ENCODE measurements around the gene CA10.

The CA10 gene

DNA sequence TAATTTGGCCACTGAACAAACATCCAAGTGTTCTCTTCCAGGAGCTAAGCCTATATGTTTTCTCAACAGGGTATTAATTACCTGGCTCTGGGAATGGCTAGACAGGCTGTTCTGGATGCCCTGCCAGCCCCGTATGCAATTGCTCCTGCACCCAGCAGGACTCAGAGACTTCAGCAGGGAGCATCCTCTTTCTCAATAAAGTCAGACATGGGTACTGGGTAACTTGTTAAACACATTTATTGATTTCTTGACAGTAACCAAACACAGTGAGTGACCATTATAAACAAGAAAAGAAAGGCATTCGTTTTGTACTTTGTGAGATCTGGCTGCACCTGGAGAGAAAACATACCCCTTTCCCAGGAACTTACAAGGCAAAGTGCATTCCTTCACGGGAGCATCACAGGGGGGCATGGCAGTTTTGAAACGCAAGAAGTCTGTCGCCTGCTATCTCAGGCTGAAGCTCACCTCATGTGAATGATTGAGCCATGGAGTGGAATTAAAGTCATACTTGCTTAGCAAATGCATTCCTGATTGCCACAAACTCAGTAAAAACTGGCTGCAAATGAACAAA, 528.3 kb downstream of the CA10 start:
- DNase-seq = no peak

DNA sequence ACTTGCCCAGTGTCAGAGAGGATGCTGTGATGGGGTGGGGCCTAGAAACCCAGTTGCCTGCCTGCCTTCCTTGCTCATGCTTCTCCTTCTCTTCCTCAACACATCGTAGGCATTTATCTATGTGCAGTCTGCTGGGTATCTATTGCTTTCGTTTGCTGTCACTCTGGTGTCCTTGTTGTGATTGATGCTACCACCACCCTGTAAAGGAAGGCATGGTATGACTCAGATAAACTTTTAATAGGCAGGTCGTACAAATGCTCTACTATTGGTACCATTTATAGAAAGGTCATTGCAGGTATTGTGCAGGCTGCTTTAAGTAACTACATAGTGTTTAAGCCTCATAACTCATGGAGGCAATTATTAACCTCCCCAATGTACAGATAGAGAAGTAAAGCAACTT, 529.3 kb downstream of the CA10 start:
- DNase-seq = no peak

DNA sequence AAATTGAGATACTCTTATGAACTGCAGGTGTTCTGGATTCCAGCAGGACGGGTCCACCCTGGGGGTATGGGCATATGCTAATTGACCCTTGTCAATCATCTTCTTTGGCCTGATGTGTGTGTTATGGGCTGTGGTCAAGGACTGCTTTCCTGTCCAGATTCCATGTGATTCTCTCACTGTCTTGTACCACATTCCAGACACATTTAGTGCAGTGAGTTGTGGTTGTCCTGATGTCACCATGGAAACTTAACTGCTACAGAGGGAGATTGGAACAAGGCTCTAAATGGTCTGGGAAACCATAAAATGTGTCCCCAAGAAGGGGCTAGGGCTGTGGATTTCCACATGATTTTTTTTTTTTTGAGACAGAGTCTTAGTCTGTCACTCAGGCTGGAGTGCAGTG, 530.7 kb downstream of the CA10 start:
- no peak for DNase-seq

DNA sequence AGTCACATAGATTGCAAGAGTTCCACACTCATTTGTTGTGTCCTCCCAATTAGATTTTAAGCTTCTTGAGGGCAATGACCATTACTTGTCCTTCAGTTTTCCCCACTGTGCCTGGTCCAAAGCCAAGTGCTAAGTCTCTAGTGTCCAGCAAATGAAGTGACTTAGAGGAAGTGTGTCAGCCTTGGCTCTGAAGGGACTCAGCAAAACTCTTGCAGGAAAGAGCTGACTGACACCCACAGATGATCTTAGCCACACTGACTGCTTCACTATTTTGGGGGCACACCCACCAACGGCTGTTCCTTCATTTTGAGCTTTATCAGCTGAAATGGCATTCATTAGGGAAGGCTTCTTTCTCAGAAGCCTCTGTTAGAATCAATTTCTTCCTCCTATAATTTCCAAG, 540.0 kb downstream of the CA10 start:
- peak; percentile 11 for DNase-seq

DNA sequence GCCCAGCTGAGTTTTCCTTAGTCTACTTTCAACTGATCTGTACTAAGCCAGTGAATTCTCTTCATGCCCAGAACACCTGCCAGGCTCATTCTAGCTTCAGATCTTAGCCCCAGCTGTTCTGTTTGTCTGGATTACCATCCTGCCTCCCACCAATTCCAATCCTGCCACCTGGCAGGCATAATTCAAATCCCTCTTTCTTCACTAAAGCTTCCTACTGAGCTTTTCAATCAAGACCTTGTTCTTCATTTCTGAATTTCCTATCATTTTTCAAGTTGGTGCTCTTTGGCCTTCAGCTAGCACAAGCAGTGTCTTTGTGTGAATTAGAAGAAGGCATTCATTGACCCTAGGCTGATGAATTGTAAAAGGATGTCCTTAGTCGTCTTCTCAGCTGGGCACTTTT, 540.5 kb downstream of the CA10 start:
- no peak for DNase-seq

DNA sequence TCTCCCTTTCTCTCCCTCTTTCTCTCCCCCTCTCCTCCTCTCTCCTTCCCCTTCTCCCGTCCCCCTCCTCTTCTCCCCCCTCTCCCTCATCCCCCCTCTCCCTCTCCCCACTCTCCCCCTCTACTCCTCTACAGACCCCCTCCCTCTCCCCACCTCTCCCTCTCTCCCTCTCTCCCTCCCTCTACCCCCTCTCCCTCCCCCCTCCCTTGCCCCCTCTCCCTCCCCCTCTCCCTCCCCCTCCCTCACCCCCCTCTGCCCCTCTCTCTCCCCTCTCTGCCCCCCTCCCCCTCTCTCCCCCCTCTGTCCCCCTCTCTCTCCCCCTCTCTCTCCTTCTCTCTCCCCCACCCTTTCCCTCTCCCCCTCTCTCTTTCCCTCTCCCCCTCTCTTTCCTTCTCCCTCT, 545.3 kb downstream of the CA10 start:
- no peak for DNase-seq

DNA sequence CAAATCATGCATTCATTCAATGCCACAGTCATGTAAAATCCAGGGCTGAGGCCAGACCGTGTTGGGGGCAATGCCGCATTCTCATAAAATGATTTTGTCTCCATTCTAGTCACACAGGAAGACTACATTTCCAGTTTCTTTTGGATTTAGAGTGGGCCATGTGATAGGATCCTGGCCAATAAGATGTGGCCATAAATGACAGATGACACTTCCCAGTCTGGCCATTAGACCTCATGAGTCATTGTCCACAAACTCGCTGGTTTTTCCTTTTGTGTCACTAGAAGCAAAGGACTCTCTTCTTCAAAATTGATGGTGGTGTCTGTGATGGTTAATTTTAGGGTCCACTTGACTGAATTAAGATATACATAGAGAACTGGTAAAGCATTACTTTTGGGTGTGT, 545.8 kb downstream of the CA10 start:
- DNase-seq = no peak

DNA sequence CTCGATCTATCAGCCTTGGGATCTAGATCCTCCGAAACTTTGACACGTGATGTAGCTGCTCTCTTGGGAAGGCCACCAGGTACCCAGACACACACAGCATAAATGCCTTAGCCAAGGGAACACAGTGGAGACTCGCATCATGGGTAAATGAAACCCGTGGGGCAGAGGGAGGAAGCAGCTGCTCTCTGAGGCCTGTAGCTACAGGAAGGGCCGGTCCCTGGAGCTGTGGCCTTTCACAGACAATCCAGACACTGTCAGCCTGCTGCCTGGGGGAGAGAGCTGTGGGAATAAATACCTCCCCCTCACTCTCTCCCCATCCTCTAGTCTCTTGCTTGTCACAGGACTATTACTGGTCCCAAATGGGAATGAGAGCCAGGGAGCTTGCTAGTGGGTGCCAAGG, 546.9 kb downstream of the CA10 start:
- DNase-seq = no peak

DNA sequence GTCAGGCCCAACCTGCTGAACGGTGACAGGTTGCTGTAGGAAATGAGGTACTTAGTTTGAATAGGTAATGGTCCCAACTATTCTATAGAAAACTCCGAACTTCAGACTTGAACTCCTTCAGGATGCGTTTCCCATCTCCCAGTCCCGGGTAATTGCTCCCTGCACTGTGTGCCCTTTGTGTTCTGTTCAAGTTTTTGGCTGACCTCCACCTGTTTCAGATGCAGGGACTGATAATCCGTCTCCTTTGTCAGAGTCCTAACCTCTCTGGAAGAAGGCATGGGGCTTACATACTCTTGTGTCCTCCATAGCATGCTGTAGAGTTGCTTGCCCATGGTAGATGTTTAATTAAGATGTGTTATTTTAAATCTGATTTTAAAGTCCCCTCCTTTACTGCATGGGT, 547.7 kb downstream of the CA10 start:
- DNase-seq = no peak

DNA sequence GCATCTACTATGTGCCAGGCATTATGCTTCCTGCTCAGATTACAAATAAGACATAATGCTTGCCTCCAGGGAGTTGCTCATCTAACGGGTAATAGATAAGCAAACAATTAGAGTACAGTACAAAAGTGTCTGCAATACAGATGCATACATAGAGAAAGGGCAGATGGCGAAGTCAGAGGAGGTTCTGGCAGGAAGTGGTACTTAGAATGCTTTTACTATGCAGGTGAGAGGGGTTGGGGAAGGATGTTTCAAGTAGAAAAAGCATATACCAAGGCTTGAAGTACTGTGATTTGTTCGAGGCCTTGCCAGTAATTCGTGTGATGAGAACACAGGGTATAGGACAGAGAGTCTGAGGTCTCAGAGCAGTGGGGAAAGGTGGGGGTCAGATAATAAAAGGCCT, 548.4 kb downstream of the CA10 start:
- DNase-seq = no peak

DNA sequence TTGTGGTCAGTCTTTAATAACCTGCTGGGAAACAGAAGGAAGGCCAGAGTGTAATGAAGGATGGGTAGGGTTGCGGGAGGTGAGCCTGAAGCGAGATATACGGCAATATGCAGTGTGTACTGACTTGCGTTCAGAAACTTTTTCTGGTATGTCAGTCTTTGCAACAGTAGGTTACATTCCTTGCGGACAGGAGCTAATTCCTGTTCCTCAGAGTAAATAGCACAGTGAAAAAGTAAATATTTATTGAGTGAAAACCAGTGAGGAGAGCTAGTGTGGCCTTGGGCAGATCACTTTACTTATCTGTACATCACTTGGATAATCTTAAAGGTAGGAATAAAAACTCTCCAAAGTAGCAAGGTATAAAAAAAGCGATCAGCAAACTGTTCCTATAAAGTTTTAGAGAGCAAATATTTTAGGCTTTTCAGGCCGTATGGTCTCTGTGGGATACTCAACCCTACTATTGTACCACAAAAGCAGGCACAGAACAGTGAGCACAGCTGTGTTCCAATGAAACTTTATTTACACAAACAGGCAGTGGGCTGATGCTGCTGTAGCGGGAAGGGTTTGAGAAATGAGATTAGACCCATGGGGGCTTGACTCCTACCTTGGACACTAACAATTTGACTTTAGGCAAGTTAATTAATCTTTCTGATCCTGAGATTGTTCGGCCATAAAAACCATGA, 550.1 kb downstream of the CA10 start:
- no peak for DNase-seq

DNA sequence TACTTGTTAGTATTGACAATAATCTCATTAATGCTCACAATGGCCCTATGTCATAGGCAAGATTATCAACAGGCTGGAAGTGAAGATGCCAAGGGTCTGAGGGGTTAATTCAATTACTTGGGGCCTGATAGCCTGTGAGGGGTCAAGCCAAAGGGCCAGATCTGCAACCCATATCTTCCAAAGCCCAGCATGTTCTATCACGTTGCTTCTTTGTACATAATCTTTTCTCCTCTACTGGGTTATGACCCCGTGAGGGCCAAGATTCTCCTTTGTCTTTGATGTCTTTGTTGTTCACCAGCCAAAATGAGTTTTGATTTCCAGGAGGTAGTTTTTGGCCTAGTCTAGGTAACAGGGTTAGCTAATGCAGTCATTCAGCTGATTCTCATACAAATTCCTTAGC, 551.0 kb downstream of the CA10 start:
- no peak for DNase-seq

DNA sequence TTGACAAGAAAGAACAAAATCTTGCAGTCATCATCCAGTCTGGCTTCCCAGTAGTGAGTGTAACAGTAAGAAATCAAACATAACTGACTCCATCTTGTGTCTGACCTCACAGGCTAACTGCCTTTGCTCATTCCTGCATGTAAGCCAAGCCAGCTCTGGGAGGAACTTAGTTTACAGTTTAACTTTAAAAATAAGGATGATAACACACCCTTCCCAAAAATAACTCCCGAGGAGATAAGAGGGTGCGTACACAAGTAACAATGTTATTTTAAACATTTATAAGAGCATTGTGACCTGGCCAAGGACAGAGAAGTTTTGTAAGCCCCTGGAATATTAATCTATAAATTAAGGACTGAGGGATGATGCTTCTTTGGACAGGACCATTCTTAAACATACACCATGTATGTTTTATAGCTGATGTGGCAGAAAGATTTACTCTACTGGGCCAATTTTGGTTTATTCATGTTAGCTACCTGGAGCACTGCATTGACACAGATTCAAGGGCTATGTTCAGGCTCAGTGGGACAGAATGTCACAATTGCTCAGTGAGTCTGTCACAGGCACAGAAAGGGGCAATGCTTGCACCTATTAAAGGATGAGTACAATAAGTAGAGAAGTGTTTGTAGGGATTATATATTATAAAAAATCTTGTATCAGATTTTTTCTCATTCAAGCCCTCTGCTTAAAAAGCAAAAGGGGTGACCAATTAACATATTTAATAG, 554.1 kb downstream of the CA10 start:
- DNase-seq = no peak

DNA sequence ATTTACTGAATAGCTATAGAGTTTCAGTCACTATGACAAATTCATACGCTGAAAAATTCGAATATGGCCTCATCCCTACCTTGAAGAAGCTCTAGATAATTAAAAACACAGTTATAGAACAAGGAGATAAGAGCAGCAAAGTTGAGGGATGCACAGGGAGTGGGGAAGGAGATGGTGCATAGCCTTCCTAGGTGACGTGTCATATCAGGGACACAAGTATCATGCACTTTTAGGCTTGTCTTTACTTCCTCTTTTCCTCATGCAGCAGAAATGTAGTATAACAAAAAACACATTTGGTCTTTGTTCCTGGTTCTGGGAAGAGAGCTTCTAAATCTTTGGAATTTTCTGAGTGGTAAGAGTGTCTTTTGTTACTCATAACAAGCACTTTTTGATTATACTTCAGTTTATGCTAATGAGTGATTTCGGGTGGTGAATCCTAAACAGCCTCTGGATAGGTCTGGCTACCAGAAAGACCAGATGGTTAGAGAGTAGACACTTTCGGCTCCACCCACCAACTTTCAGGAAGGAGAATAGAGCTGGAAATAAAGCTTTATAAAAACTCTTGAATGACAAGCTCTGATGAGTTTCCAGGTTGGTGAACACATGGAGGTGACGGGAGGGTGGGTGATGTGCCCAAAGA, 556.8 kb downstream of the CA10 start:
- peak; percentile 13 for DNase-seq

DNA sequence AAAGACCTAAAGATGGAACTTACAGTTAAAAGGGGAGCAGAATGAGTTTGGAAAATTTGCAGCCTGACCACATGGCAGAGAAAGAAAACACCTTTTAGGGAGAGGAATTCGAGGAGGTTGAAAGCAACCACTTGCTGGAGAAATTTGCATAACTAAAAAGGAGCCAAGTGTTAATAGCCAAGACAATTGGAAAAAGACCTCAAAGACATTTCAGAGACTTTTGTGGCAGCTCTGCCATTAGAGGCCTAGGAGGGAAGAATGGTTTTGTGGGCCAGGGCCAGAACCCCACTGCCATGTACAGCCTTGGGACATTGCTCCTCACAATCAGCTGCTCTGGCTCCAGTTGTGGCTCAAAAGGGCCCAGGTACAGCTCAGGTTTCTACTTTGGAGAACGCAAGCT, 559.7 kb downstream of the CA10 start:
- no peak for DNase-seq

DNA sequence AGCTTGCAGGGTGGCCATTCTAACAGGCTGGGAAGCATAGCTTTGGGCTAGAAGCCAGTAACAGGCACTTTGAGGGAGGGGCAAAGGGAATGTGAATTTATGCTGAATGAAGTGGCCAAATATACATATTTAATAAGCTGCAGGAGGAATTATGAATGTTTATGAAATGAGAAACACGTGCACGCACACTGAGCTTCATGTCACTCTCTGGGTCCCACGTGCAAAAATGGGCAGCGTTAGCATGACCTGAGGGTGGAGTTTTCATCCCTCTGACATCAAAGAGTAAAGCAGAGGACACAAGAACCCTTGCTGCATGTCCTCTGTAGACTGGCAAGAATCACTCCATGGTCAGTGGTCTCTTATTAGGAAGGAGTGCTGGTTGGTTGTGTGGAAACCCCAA, 561.2 kb downstream of the CA10 start:
- DNase-seq = no peak

DNA sequence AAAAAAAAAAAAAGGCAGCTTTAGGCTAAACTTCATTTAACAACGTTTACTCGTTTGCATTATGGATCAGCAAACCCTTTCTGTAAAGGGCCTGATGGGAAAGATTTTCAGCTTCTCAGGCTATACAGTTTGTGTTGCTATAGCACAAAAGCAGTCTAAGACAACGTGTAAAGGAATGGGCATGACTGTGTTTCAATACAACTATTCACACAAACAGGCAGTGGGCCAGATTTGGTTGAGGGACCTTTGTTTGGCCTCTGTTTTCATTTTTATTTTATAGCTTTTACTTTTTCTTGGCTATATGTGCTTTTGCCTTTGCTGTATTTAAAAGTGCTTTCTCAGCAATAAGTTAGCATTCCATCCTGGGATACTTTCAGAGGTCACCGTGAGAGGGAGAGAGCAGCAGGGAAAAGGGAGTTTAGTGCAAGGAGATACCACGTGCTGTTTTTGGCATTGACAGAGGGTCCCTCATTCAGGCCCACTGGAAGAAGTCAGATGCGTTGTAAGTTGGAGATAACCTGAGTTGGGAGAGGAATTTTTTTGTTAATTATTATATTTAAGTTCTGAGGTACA, 562.6 kb downstream of the CA10 start:
- DNase-seq = no peak

DNA sequence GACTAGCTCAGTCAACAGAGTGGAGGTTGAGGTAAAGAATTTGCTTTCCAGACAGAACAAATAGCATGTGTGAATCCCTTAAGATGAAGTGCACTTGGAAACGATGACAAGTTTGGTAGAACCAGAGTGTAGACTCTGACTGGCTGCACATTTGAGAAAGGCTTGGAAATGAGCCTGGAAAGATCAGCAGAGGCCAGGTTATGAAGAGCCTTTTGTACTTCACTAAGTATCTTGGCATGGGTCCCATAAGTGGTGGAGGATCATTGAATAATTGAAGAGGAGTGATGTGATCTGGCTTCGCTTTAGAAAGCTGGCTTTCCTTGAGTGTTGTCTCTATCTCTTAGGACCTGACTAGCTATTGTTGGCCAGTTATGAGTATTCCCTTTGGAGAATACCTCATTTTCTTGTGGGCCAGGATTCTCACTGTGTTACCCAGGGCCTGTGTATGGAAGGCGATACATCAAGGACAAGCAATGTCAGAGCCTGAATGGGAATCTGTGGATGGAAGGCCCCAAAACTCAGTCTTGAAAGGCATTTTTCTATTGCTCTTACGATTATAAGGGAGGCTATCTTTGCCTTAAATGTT, 568.4 kb downstream of the CA10 start:
- no peak for DNase-seq

DNA sequence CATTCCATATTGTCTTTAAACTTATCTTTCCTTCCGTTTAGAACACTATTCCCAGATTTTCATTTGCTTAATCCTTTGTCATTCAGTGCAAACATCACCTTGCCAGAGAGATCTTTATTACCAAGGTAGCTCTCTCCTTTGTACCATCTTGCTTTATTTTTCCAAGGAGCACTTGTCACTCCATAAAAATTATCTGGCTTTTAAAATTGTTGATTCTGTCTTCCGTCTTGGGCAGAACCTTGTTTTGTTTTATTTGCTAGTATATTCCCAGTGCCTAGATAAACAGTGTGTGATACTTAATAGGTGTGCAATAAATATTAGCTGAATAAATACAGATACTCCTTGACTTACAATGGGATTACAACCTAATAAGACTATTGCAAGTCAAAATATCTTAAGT, 570.5 kb downstream of the CA10 start:
- DNase-seq = no peak

DNA sequence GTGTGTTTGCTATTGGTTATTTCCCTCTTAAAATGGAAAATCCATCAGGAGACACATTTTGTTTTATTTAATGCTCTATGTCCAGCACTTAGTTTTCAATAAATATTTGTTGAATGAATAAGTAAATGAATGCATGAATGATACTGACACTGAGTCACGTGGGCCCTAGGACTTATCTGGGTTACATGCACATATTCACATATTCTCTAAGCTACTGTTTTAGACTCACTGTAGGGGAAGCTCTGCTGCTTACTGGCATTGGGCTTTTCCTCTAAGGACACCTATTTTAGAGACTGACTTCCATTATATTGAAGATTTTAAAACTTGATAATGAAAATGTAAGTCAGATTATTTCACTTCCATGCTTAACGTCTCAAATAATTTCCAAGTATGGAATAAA, 571.0 kb downstream of the CA10 start:
- no peak for DNase-seq

DNA sequence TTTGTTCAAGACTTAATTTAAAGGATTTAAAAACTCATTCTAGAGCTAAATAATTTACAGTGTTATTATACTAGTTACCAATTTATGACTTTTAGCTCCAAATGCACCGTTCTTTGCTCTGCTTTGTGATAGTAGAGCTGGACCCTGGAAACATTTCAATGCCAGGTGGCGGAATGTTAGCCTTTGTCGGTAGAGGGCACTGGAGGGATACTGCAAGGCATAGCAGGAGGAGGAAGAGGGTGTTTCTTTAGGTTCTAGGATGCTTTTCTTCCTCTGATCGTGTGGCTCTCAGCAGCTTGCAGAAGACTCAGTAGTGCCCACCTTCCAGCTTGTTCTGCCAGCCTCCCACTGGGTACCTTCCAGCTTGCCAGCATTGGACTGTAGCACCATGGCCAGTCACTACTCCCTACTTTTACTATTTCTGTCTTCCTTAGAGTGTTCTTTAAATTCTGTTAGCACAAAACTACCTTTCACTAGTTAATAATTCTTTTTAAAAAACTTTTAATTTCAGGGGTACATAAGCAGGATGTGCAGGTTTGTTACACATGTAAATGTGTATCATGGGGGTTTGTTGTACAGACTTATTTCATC, 572.9 kb downstream of the CA10 start:
- peak; percentile 49 for DNase-seq

DNA sequence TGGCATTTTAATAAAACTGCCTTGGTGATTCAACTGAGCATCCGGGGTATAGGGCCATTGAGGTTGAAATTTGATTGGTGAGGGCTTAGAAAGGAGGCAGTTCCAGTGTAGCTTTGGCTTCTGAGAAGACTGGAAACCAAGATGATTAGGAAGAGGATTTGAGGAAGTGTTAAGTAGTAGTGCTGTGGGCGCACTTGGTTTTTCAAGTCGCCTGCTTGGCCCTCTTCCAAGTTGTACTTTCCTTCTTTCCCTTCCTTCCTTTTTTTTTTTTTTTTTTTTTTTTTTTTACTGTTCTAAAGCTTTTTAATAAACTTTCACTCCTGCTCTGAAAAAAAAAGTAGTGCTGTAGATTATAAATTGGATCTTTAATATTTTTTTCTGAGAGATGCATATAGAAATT, 577.6 kb downstream of the CA10 start:
- DNase-seq = peak; percentile 39

All from hematopoietic multipotent progenitor cell treated with erythropoietin and hydrocortisone succinate and interleukin-3 and kit ligand, for 4 days (in vitro differentiated cells).